NCI-H146 (cell line): ENCODE data around the gene PITX1.

Experiments
- DNase-seq: peaks from one replicate; lab custom pipeline; 2025; lab: John Stamatoyannopoulos, UW

PITX1 gene

GRCh38 chr5:135041726-135042125 lies 7.7 kb upstream of the PITX1 start:
- DNase-seq = no peak

DNA sequence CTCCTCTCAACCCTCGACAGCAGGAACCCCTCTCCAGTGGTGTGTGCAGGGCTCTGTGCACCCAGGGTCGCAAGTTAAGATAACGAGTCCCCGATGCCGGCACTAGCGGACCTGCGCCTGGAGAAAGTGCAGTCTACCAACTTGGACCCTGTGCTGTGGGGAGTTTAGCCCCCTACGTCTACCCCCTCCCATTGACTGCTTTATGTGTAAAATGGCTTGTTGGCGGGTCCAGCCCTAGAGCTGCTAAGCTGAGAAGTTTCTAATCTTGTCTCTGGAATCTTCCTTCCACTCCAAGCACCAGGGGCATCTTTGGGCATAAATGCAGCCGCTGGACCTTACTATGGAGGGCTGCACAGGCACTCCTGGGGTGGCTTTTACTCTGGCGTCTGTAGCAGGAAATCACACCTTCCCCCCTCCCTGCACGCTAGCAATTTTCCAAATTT lies 7.1 kb upstream of the PITX1 start:
- no peak for DNase-seq

- no peak for DNase-seq
Measured at GRCh38 chr5:135040333-135041144, 6.5 kb upstream of the PITX1 start.

GRCh38 chr5:135040034-135040332 lies 6.0 kb upstream of the PITX1 start:
- no peak for DNase-seq

DNA sequence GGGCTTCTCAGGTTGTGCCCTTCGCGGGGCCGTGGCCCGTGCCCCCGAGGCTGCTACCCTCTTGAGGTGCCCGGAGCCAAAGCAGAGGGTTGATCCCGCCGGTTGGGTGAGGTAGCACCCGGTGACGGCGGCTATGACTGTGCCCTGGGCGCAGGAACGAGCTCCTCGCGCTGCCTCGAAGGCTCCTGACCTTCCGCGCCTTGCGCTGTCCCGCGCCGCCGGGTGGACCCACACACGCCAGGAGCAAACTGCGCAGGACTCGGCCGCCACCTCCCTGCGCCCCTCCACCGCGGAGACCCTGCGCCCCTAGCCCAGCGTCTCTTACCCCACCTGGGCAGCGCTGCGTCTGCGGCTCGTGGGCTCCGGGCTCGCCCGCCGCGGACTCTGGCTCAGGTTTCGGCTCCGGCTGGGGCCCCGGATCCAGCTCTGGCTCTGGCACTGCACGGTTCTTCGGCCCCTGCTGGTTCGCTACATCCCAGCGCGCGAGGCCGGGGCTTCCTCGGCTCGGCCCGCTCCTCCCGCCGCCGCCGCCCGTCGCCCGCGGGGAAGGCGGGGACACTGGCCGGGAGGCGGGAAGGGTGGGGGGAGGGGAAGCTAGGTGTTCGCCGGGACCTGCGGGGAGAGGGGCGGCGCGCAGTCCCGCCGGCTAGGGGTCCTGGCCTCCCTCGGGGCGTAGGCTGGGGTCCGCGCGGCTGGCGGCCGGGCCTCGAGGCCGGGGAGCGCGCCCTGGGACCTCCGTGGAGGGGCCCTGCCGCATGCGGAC lies 5.4 kb upstream of the PITX1 start:
- peak; percentile 52 for DNase-seq

DNA sequence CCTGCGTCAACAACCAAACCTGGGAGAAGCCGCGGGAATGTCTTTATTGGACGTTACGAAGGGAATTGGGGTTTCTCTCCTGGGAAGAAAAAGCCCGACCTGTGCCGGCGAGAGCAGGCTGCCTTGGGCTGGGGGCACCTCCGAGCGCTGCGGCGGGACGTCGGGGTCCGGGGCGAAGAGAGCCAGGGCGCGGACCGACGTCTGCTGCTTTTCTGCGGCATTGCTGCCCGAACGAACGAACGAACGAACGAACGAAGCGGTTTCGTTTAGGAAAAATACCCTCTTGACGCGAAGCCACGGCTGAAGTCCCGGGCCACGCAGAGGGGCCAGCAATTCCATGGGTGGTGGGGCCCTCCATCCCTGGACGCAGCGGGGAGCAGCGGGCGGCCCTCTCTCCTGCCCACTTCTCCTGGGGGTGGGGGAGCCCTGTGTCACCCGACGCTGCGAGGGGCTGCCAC lies 4.8 kb upstream of the PITX1 start:
- no peak for DNase-seq

GRCh38 chr5:135038205-135038812 lies 4.3 kb upstream of the PITX1 start:
- no peak for DNase-seq

- no peak for DNase-seq
Measured at GRCh38 chr5:135037519-135038204, 3.6 kb upstream of the PITX1 start.

DNA sequence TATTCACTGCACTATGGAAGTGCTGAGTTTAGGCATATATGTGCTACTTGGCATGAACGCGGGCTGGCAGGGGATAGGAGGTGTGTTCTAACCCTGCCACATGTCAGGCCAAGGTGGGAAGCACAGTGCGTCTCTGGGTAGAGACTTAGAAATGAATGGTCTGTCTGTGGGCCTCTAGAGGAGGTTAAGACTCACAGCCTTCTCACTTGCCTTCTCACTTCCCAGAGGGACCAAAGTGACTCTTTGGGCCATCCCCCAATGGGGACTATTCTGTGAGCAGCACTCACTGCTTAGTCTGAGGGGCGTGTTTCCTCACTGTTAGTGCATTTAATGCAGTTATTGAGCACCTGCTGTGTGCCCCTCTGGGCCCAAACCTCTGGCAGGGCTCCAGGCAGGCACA lies 2.4 kb upstream of the PITX1 start:
- no peak for DNase-seq

DNA sequence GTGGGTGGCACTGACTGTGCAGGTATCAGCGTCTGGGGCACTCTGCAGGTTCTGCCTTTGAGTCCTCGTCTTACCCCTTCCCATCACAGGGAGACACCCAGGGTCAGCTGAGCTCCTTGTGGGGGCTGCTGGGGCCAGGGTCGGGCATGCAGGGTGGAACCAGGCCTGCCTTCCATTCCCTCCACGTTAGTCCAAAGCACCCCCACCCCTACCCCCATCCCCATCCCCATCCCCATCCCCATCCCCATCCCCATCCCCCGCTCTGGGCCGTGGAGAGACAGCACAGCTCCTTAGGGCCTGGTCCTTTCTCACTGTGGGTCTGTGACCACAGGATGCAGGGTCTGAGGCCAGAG lies 1.6 kb upstream of the PITX1 start:
- DNase-seq = no peak

DNA sequence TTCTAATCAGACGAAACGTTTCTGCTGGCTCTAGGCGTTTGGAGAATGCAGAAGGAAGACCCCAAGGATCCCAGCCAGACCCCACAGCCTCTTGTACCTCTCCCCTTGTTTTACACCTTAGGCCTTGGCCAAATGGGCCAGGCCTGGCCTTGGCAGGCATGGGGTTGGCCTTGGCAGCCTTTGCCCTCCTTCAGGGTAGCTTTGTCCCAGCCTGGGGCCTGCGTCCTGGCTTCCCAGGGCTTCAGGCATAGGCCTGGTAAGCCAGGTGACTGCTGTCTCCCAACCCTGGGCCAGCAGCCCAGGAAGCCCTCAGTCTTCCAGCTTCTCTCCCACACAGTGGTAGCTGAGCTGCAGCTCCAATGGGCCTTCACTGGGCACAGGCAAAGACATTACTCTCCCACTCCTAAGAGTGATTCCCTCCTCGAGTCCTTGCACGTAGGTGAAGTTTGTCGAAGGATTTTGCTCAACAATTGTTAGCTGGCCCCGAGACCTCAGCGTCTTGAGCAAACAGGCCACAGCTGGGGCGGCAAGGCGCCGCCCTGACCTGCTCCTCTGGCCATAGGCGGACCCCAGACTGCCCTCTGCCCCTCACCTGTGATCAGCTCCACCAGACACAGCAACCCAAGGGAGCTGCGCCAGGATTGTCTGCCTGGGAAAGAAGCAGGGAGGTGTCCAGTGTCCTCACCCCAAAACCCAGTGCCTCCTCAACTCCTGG lies 1.1 kb upstream of the PITX1 start:
- no peak for DNase-seq

GRCh38 chr5:135034236-135034962 lies 371 bp upstream of the PITX1 start:
- peak; percentile 69 for DNase-seq

DNA sequence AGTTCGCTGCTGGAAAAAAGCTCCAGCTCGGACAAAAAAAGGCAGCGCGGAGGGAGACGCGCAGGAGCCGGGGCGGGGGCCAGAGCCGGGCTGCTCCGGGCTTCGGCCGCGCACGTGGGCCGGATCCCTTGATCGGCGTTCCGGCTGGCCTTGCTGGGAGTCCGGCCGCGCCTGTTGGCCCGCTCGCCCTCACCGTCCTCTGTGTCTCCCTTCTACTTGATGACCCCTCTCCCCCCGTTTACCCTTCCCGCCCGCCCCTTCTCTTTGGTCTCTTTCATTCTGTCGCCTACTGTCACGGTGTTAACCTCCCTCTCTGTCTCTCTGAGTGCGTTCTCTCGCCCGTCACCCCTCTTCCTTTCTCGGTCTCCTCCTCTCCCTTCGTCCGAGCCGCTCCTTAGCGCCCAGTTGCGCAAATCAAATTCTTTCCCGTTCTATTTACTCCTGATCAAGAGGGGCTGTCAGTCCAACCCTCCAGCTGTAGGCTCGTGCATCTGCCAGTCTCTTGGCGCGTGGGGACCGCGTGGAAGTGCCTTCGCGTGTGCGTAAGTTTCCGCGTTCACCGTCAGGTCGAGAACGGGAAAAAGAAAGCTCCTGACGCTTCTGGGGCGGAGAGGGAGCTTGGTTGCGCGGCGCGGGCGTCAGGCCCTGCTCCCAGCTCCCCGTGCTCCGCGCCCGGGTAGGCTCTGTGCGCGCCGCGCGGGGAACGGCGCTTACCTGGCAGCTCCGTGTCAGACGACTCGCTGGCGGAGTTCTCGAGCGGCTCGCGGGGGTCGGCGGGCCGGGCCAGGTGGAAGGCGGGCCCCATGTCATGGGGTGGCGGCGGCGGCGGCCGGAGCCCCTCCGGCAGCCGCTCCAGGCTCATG lies 798 bp downstream of the PITX1 start:
- DNase-seq = peak; percentile 62

- DNase-seq = no peak
Measured at GRCh38 chr5:135032695-135032998, 1.4 kb downstream of the PITX1 start.

- DNase-seq = no peak
Measured at GRCh38 chr5:135031813-135032694, 2.0 kb downstream of the PITX1 start.

DNA sequence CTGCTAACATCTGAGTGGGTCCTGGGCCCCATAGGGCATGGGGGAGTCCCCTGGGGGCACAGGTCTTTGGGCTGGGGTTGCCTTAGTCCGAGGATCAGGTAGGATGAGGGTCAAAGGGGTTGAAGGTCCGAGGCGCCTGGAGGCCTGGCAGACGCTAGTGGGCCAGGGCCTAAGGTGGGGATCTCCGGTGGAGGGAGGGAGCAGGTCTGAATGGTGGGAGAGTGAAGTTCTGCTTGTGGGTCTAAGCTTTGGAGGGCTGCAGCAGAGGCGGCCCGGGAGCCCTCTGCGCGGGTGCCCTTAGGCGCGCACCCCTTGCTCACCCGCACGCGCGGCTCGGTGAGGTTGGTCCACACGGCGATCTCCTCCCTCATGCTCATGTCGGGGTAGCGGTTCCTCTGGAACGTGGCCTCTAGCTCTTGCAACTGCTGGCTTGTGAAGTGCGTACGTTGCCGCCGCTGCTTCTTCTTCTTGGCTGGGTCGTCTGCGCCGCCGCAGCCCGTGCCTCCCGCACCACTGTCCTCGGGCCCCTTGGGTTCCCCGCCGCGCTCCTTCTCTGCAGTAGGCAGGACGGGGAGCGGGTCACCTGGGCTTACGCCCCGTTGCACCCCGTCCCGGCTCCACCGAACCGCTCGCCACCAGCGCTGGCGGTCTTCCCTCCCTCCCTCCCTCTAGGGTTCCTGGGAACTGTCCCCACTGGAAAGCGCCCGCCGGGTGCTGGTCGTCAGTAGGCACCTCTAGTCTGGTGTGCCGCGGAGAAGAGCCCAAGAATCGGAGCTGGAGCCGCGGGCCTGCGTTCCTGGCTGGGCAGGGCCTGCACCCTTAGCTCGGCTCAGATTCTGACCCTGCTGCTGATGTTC lies 2.8 kb downstream of the PITX1 start:
- DNase-seq = no peak

DNA sequence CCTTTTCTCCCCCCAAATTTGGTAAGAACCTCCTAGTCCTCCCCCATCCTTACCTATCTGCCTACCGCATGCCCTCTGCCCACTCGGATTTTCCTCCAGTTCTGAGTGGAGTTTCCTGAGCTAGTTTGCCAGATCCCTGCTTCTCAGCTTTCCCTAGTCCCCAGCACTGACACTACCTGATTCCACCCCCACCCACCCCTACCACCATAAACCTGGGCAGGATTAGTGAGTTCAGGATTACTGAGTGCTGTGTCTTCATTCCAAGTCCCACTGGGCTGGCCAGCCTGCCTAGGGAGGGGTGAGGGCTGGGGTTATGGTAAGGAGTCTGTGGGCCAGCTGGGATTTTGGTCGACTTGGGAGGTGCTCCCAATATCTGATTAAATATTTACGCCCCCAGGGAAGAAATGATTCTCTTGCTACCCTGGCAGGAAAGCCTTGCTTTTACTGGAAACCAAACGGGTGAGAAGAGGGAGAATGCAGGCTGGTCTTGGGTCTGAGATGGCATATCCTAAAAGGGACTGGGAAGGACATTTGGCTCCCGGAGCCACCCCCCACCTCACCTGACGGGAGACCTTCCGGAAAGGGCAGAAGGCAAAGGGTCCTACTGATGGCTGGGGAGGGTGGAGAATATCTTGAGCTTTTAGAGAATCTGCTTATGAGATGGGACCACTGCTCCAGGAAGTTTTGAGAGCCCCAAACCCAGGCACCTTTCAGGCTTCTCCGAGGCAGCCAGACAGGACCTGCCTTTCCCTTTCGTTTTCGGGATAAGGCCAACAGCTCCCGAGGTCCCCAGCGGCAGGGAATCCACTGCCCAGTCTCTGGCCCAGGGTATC lies 3.7 kb downstream of the PITX1 start:
- DNase-seq = no peak
